Mesenchymal stem cell (in vitro differentiated cells and primary cell): ENCODE results near the gene SERF1B. TPM values are rescaled to one million over a fixed set of nuclear protein-coding genes. Genes with fewer than 3 reads are reported as not detected.
"Not testable (repeated sequence)": the region's sequence is repeated elsewhere in the genome, so short reads cannot be mapped to it uniquely, and the experiment has no call there.

Experiments used
- DNase-seq: peaks from one replicate; pipeline ENCODE4 v3.0.0-alpha.2; 2013
- H2AFZ ChIP-seq: one replicate; pipeline ENCODE4 v1.6.1; 2013; ENCODE audit warnings: low read depth, mild to moderate bottlenecking, control low read depth, inconsistent platforms, low read length, moderate library complexity
- H2AK5ac ChIP-seq: 2 replicates; pipeline ENCODE4 v1.6.1; 2013; ENCODE audit warnings: low read length, moderate library complexity, mild to moderate bottlenecking, inconsistent platforms; ENCODE audit not compliant: severe bottlenecking
- H2BK120ac ChIP-seq: one replicate; pipeline ENCODE4 v1.6.1; 2013; ENCODE audit warnings: low read depth, mild to moderate bottlenecking, inconsistent platforms, low read length, moderate library complexity
- H2BK12ac ChIP-seq, 2 experiments: one replicate each; pipeline ENCODE4 v1.6.1; 2013; ENCODE audit warnings: inconsistent platforms in 2 of 2, low read length in 2 of 2, mild to moderate bottlenecking in 2 of 2, moderate library complexity in 2 of 2, control low read depth in 1 of 2
- H2BK15ac ChIP-seq: one replicate; pipeline ENCODE4 v1.6.1; 2013; ENCODE audit warnings: mild to moderate bottlenecking, low read depth, inconsistent platforms; ENCODE audit not compliant: poor library complexity, severe bottlenecking
- H2BK5ac ChIP-seq: 2 replicates; pipeline ENCODE4 v1.6.1; 2013; ENCODE audit warnings: low read depth, mild to moderate bottlenecking, low read length, control low read depth, inconsistent platforms; ENCODE audit not compliant: poor library complexity, severe bottlenecking
- H3K14ac ChIP-seq, 2 experiments: one replicate each; pipeline ENCODE4 v1.6.1; 2013; ENCODE audit warnings: inconsistent platforms in 2 of 2, low read length in 2 of 2, control low read depth in 1 of 2, mild to moderate bottlenecking in 1 of 2, moderate library complexity in 1 of 2
- H3K18ac ChIP-seq, 2 experiments: one replicate each; pipeline ENCODE4 v1.6.1; 2013; ENCODE audit warnings: inconsistent platforms in 2 of 2, low read length in 2 of 2, control low read depth in 1 of 2, low read depth in 1 of 2, mild to moderate bottlenecking in 1 of 2
- H3K23ac ChIP-seq, 2 experiments: one replicate each; pipeline ENCODE4 v1.6.1; 2013; ENCODE audit warnings: inconsistent platforms in 2 of 2, low read length in 2 of 2, mild to moderate bottlenecking in 2 of 2, moderate library complexity in 2 of 2, control low read depth in 1 of 2
- H3K27ac ChIP-seq: 2 replicates; pipeline ENCODE4 v1.5.1; 2013; ENCODE audit warnings: mild to moderate bottlenecking, moderate library complexity, low read length, control low read depth, inconsistent platforms; ENCODE audit not compliant: poor library complexity, severe bottlenecking
- H3K27me3 ChIP-seq, 2 experiments: 2 replicates each; pipeline versions ENCODE4 v1.6.1 to v1.7.0; 2013; ENCODE audit warnings: low read length in 2 of 2, mild to moderate bottlenecking in 2 of 2, moderate library complexity in 2 of 2, control low read depth in 1 of 2, inconsistent platforms in 1 of 2; ENCODE audit not compliant: control insufficient read depth in 1 of 2, insufficient read depth in 1 of 2
- H3K36me3 ChIP-seq, 2 experiments: 2 replicates each; pipeline versions ENCODE4 v1.6.1 to v1.7.0; 2013; ENCODE audit warnings: low read length in 2 of 2, control low read depth in 1 of 2, inconsistent platforms in 1 of 2, low read depth in 1 of 2, mild to moderate bottlenecking in 1 of 2; ENCODE audit not compliant: insufficient read depth in 2 of 2, control insufficient read depth in 1 of 2
- H3K4ac ChIP-seq, 2 experiments: one replicate each; pipeline ENCODE4 v1.6.1; 2013; ENCODE audit warnings: inconsistent platforms in 2 of 2, low read length in 2 of 2, mild to moderate bottlenecking in 2 of 2, moderate library complexity in 2 of 2, control low read depth in 1 of 2, low read depth in 1 of 2
- H3K4me1 ChIP-seq: 2 replicates; pipeline ENCODE4 v1.6.1; 2013; ENCODE audit warnings: low read depth, low read length, control low read depth; ENCODE audit not compliant: control insufficient read depth, insufficient read depth
- H3K4me2 ChIP-seq: 2 replicates; pipeline ENCODE4 v1.6.1; 2013; ENCODE audit warnings: low read length, mild to moderate bottlenecking, inconsistent platforms; ENCODE audit not compliant: poor library complexity, severe bottlenecking
- H3K4me3 ChIP-seq, 2 experiments: 2 replicates each; pipeline versions ENCODE4 v1.5.1 to v1.7.0; 2013; ENCODE audit warnings: low read length in 2 of 2, mild to moderate bottlenecking in 2 of 2, control low read depth in 1 of 2, low read depth in 1 of 2; ENCODE audit not compliant: insufficient read depth in 1 of 2
- H3K79me1 ChIP-seq: replicated peaks from 2 replicates; pipeline ENCODE4 v1.6.1; 2013; ENCODE audit warnings: mild to moderate bottlenecking, control low read depth, low read length, inconsistent platforms; ENCODE audit not compliant: poor library complexity, severe bottlenecking
- H3K9ac ChIP-seq: 2 replicates; pipeline ENCODE4 v1.7.0; 2013; ENCODE audit warnings: mild to moderate bottlenecking, low read length, moderate library complexity
- H3K9me3 ChIP-seq: 2 replicates; pipeline ENCODE4 v1.7.0; 2013; ENCODE audit warnings: mild to moderate bottlenecking, low read length; ENCODE audit not compliant: control insufficient read depth
- H4K8ac ChIP-seq: one replicate; pipeline ENCODE4 v1.6.1; 2013; ENCODE audit warnings: inconsistent platforms, mild to moderate bottlenecking, low read length, moderate library complexity
- H4K91ac ChIP-seq: one replicate; pipeline ENCODE4 v1.6.1; 2013; ENCODE audit warnings: mild to moderate bottlenecking, low read length, inconsistent platforms
- WGBS: methylation state at CpG from one replicate; pipeline ENCODE4 v1.1.7; 2013; ENCODE audit warnings: mixed read lengths; 5-methylcytosine and 5-hydroxymethylcytosine counted together
- small RNA-seq: library from polyadenylated mRNA; stranded (forward); fragments of <200 nt; extraction: miRNeasy Mini kit (QIAGEN cat#:217004); gene quantifications from one replicate; pipeline ENCODE3, GENCODE V24; 2013; ENCODE audit warnings: low read depth

SERF1B gene

DNA sequence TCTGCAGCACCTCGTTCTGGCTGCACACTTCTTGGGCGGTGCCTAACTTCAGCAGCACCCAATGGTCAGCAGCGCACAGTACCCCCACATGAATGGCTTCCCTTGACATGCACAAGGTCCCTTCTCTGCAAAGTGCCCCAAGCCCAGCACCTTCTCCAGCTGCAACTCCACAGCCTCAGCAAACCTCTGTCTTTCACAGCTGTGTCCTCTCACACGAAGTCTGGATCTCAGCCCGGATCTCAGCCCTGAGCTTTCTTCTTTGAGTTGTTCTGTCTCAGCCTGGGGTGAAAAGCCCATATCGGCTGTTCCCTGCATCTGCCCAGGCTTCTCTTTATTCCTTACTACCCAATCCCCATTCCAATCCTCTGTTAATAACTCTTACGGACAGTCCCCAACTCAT, 66.7 kb downstream of the SERF1B start:
- H3K9me3 ChIP-seq, H2BK120ac ChIP-seq, H2BK15ac ChIP-seq, H3K36me3 ChIP-seq, H3K4me2 ChIP-seq, H4K8ac ChIP-seq, H3K27me3 ChIP-seq, H2AFZ ChIP-seq, H2BK5ac ChIP-seq, H3K23ac ChIP-seq, DNase-seq, H3K79me1 ChIP-seq, H3K9ac ChIP-seq, H3K27ac ChIP-seq, H3K18ac ChIP-seq, H3K4me1 ChIP-seq, H2AK5ac ChIP-seq, H2BK12ac ChIP-seq, H3K4ac ChIP-seq, H3K14ac ChIP-seq, H3K4me3 ChIP-seq, H4K91ac ChIP-seq: not testable (repeated sequence)
- WGBS: no CpG with 5 or more reads among the region's 7 CpGs

Small RNA genes lying within 50 kb of the gene (small RNA-seq; reads per million reads assigned to genes)
- not detected for gene CDH12P2
